8988T (cell line): Measurements from ENCODE around the gene EMC8.

Source experiments
- DNase-seq: peaks from one replicate; pipeline ENCODE4 v3.0.0; 2011

Gene EMC8

GRCh38 chr16:85781695-85782370 is 17.5 kb downstream of the EMC8 start:
- no peak for DNase-seq

GRCh38 chr16:85781156-85781555 is 18.2 kb downstream of the EMC8 start:
- no peak for DNase-seq

GRCh38 chr16:85780281-85780680 is 19.1 kb downstream of the EMC8 start:
- no peak for DNase-seq

GRCh38 chr16:85778873-85779272 is 20.5 kb downstream of the EMC8 start:
- DNase-seq = no peak

- DNase-seq = no peak
These were observed 21.6 kb downstream of the EMC8 start for GRCh38 chr16:85777583-85778310.

GRCh38 chr16:85774811-85775210 is 24.5 kb downstream of the EMC8 start:
- DNase-seq = no peak

- no peak for DNase-seq
These were observed 25.2 kb downstream of the EMC8 start for GRCh38 chr16:85774136-85774535.

- DNase-seq = no peak
These were observed 26.3 kb downstream of the EMC8 start for GRCh38 chr16:85773044-85773443.

GRCh38 chr16:85770741-85771140 is 28.6 kb downstream of the EMC8 start:
- DNase-seq = no peak

- DNase-seq = no peak
These were observed 31.1 kb downstream of the EMC8 start for GRCh38 chr16:85768199-85768598.

- peak; percentile 90 for DNase-seq
These were observed 31.8 kb downstream of the EMC8 start for GRCh38 chr16:85767531-85767930.

- no peak for DNase-seq
These were observed 33.6 kb downstream of the EMC8 start for GRCh38 chr16:85765767-85766166.

GRCh38 chr16:85765211-85765610 is 34.1 kb downstream of the EMC8 start:
- no peak for DNase-seq

- DNase-seq = no peak
These were observed 35.7 kb downstream of the EMC8 start for GRCh38 chr16:85763616-85764015.

GRCh38 chr16:85762970-85763369 is 36.4 kb downstream of the EMC8 start:
- DNase-seq = no peak

GRCh38 chr16:85761861-85762260 is 37.5 kb downstream of the EMC8 start:
- no peak for DNase-seq

GRCh38 chr16:85759631-85760419 is 39.5 kb downstream of the EMC8 start:
- DNase-seq = peak; percentile 68

GRCh38 chr16:85759136-85759535 is 40.2 kb downstream of the EMC8 start:
- no peak for DNase-seq

- DNase-seq = no peak
These were observed 42.0 kb downstream of the EMC8 start for GRCh38 chr16:85757341-85757822.

GRCh38 chr16:85755929-85756768 is 43.2 kb downstream of the EMC8 start:
- no peak for DNase-seq

- DNase-seq = no peak
These were observed 44.9 kb downstream of the EMC8 start for GRCh38 chr16:85754413-85754812.

- DNase-seq = no peak
These were observed 45.4 kb downstream of the EMC8 start for GRCh38 chr16:85753976-85754375.

- DNase-seq = no peak
These were observed 45.8 kb downstream of the EMC8 start for GRCh38 chr16:85753559-85753958.
